HCT116 (cell line): ENCODE measurements around the gene TVP23A. TPM values are rescaled to one million over a fixed set of nuclear protein-coding genes. Genes with fewer than 3 reads are reported as not detected.
A peak's percentile ranks its signal among the peaks of the same experiment; 100 is the strongest.

ENCODE experiments used
- ATAC-seq: fragments of 200-7000 bp; cut with Tn5 transposase; 2 replicates; pipeline ENCODE4 v1.9.1; 2020; ENCODE audit warnings: mild to moderate bottlenecking, moderate library complexity
- BruUV-seq: library from RNA; stranded (reverse); fragments of 400-500 nt; replicated peaks from 2 replicates; lab custom pipeline; 2021; lab: Mats Ljungman, UMichigan
- CTCF ChIA-PET: fragments of 300-600 bp; sonication (Branson Sonifier 250); formaldehyde crosslinking; loops from one replicate; lab custom pipeline; 2021; ENCODE audit warnings: antibody characterized with exemption; lab: Charles Lee
- POLR2A ChIA-PET: fragments of 300-600, 350-600 bp; sonication (Branson Sonifier 250); formaldehyde crosslinking; loops from one replicate; lab custom pipeline; 2021; ENCODE audit warnings: antibody characterized with exemption; lab: Charles Lee
- RAD21 ChIA-PET, 2 experiments: fragments of 300-600 bp; sonication (Branson Sonifier 250); formaldehyde crosslinking; loops; one replicate each; lab custom pipeline; 2023; ENCODE audit warnings: low total read pairs in 2 of 2; ENCODE audit not compliant: uncharacterized antibody in 2 of 2, unreplicated experiment in 2 of 2, low non-redundant PET in 1 of 2; lab: Charles Lee
- DNase-seq: peaks from one replicate; pipeline ENCODE4 v3.0.0-alpha.2; 2010; ENCODE audit warnings: low read depth, low spot score
- H2AFZ ChIP-seq: fragments of 200-600 bp; shearing (Covaris generic), sonication (generic); 2 replicates; pipeline ENCODE4 v1.6.1; 2017; ENCODE audit warnings: low read depth, mixed run types, mixed read lengths, antibody characterized with exemption, low read length; ENCODE audit not compliant: poor library complexity, severe bottlenecking
- H3K27ac ChIP-seq: 2 replicates; pipeline ENCODE4 v1.5.1; 2012; ENCODE audit warnings: low read depth, low read length
- H3K27me3 ChIP-seq: fragments of 200-600 bp; sonication (generic); 2 replicates; pipeline ENCODE4 v1.6.1; 2016; ENCODE audit warnings: mixed run types, low read length, mixed read lengths; ENCODE audit not compliant: insufficient read depth
- H3K36me3 ChIP-seq, 2 experiments: fragments of 200-500 bp in 1 of 2; fragments of 200-600 bp in 1 of 2; sonication (Bioruptor generic) in 1 of 2; sonication (generic) in 1 of 2; 2 replicates each; pipeline versions ENCODE4 v1.5.1 to v1.6.1; 2014 to 2016; ENCODE audit warnings: low read length in 2 of 2, inconsistent platforms in 1 of 2, mixed read lengths in 1 of 2, mixed run types in 1 of 2; ENCODE audit not compliant: insufficient read depth in 2 of 2, control insufficient read depth in 1 of 2
- H3K4me1 ChIP-seq, 2 experiments: fragments of 200-600 bp in 1 of 2; sonication (generic) in 1 of 2; 2 replicates each; pipeline versions ENCODE4 v1.5.1 to v1.6.1; 2012 to 2017; ENCODE audit warnings: low read length in 2 of 2, inconsistent platforms in 1 of 2, mild to moderate bottlenecking in 1 of 2, mixed read lengths in 1 of 2, mixed run types in 1 of 2, moderate library complexity in 1 of 2; ENCODE audit not compliant: insufficient read depth in 2 of 2, control insufficient read depth in 1 of 2
- H3K4me2 ChIP-seq: fragments of 200-600 bp; sonication (generic); 2 replicates; pipeline ENCODE4 v1.6.1; 2017; ENCODE audit warnings: mixed run types, low read length, mixed read lengths
- H3K4me3 ChIP-seq, 2 experiments: fragments of 200-600 bp in 1 of 2; sonication (generic) in 1 of 2; replicated peaks in 1 of 2; 2 replicates each; pipeline ENCODE4 v1.5.1; 2011 to 2016; ENCODE audit warnings: low read length in 2 of 2, control low read depth in 1 of 2, low read depth in 1 of 2, mild to moderate bottlenecking in 1 of 2, mixed read lengths in 1 of 2, mixed run types in 1 of 2
- H3K79me2 ChIP-seq: fragments of 200-600 bp; sonication (generic); 2 replicates; pipeline ENCODE4 v1.6.1; 2017; ENCODE audit warnings: mild to moderate bottlenecking, mixed run types, low read length, moderate library complexity, mixed read lengths; ENCODE audit not compliant: insufficient read depth
- H3K9ac ChIP-seq: fragments of 200-600 bp; sonication (generic); 2 replicates; pipeline ENCODE4 v1.6.1; 2016; ENCODE audit warnings: low read length, mixed read lengths
- H3K9me2 ChIP-seq: fragments of 200-600 bp; sonication (generic), shearing (Covaris generic); 2 replicates; pipeline ENCODE4 v1.6.1; 2017; ENCODE audit warnings: mixed run types, mild to moderate bottlenecking, moderate library complexity; ENCODE audit not compliant: insufficient read depth
- H3K9me3 ChIP-seq, 2 experiments: fragments of 200-500 bp in 1 of 2; fragments of 200-600 bp in 1 of 2; sonication (Bioruptor generic) in 1 of 2; sonication (generic) in 1 of 2; 2 replicates each; pipeline ENCODE4 v1.6.1; 2014 to 2017; ENCODE audit warnings: low read length in 2 of 2, mixed read lengths in 2 of 2, inconsistent platforms in 1 of 2, low read depth in 1 of 2, mild to moderate bottlenecking in 1 of 2, mixed run types in 1 of 2, moderate library complexity in 1 of 2; ENCODE audit not compliant: control insufficient read depth in 1 of 2, insufficient read depth in 1 of 2
- H4K20me1 ChIP-seq: fragments of 200-600 bp; sonication (generic), shearing (Covaris generic); 2 replicates; pipeline ENCODE4 v1.6.1; 2017; ENCODE audit warnings: mixed run types, mild to moderate bottlenecking, moderate library complexity; ENCODE audit not compliant: insufficient read depth
- CBX3 ChIP-seq: IDR thresholded peaks from 2 replicates; pipeline ENCODE4 v1.6.1; 2012; ENCODE audit warnings: low read depth
- CEBPB ChIP-seq: IDR thresholded peaks from 2 replicates; pipeline ENCODE4 v1.6.1; 2012; ENCODE audit warnings: low read depth
- EZH2 ChIP-seq: fragments of 200-600 bp; sonication (generic); IDR thresholded peaks from 2 replicates; pipeline ENCODE4 v1.6.1; 2017; ENCODE audit warnings: antibody characterized with exemption, mixed run types
- RAD21 ChIP-seq: IDR thresholded peaks from 2 replicates; pipeline ENCODE4 v1.6.1; 2012; ENCODE audit warnings: low read depth, mild to moderate bottlenecking
- SIN3A ChIP-seq: IDR thresholded peaks from 2 replicates; pipeline ENCODE4 v1.6.1; 2012; ENCODE audit warnings: low read depth
- SRF ChIP-seq: IDR thresholded peaks from 2 replicates; pipeline ENCODE4 v1.6.1; 2012; ENCODE audit warnings: low read depth
- TCF7L2 ChIP-seq: IDR thresholded peaks from 2 replicates; pipeline ENCODE4 v1.7.0; 2011; ENCODE audit warnings: borderline replicate concordance, inconsistent platforms; ENCODE audit not compliant: insufficient read depth, insufficient read length; ENCODE audit errors: extremely low read depth
- YY1 ChIP-seq: IDR thresholded peaks from 2 replicates; pipeline ENCODE4 v1.6.1; 2011; ENCODE audit warnings: low read length, low read depth, moderate library complexity, mild to moderate bottlenecking; ENCODE audit not compliant: insufficient replicate concordance; ENCODE audit errors: extremely low read depth
- ZFX ChIP-seq: fragments of 450-650 bp; IDR thresholded peaks from 2 replicates; pipeline ENCODE4 v1.6.1; 2017
- ZNF274 ChIP-seq: fragments of 200-500 bp; sonication (Bioruptor generic); IDR thresholded peaks from 2 replicates; pipeline ENCODE4 v1.6.1; 2014; ENCODE audit warnings: mild to moderate bottlenecking, low read depth, low read length, inconsistent platforms
- intact Hi-C: fragments of 100-400 bp; cut with micrococcal nuclease; formaldehyde crosslinking; loops from 2 replicates; pipeline ENCODE4 v1.10.0; 2022
- total RNA-seq: library from RNA; stranded (reverse); gene quantifications from one replicate; pipeline ENCODE4 v1.2.1, GENCODE V29; 2021; ENCODE audit not compliant: unreplicated experiment
- TF ChIP-seq, protein P1 (sequence below): IDR thresholded peaks from 2 replicates; pipeline ENCODE4 v1.6.1; 2012
- TF ChIP-seq, protein P2 (sequence below): IDR thresholded peaks from 2 replicates; pipeline ENCODE4 v1.6.1; 2012; ENCODE audit warnings: low read depth
- TF ChIP-seq, protein P3 (sequence below), 3 experiments: fragments of 200-600 bp in 1 of 3; sonication (generic) in 1 of 3; IDR thresholded peaks in 2 of 3; conservative IDR thresholded peaks in 1 of 3; 2 replicates each; pipeline ENCODE4 v1.5.1; 2012 to 2017; ENCODE audit warnings: low read depth in 2 of 3, low read length in 2 of 3, antibody characterized with exemption in 1 of 3, borderline replicate concordance in 1 of 3, control low read depth in 1 of 3, mild to moderate bottlenecking in 1 of 3, mixed read lengths in 1 of 3, mixed run types in 1 of 3, moderate library complexity in 1 of 3; ENCODE audit not compliant: insufficient read depth in 1 of 3

The TVP23A gene
- total RNA-seq, 1 experiment from 2014 or later = not detected

DNA sequence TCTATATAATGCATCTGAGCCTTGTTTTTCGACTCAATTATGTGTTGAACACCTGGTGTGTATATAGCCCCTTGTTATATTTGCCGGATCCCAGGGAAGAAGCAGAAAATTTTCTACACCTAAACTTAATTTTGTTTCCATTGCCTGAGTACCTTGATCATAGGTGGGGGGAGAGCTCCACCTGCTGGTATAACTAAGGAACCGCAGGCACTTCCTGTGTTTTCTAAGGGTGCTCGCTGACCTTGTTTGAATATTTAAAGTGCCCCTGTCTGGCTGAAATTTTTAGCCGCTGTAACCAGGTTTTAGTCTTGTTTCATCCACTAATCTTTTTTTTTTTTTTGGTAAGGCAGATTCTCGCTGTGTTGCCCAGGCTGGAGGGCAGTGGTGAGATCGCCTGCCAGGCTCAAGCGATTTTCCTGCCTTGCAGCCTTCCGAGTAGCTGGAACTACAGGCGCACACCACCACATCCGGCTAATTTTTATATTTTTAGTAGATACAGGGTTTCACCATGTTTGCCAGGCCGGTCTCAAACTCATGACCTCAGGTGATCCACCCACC, 81.4 kb downstream of the TVP23A start:
- peak overlapping the region; percentile 34; the same call in 1 of the 2 replicates for H3K27ac ChIP-seq
- no peaks in the 10 kb centered on the region for H3K9me2 ChIP-seq
- H3K9ac ChIP-seq = peak overlapping the region; percentile 16; the same call in 1 of the 2 replicates
- RAD21 ChIA-PET = interaction anchor here (0.7 to 1.2 kb wide), 4 partner anchors 170 to 222 kb away, joined by 3 to 7 read pairs (median 3); no protein-coding TSS in a partner anchor
- DNase-seq (peak; percentile 50), ATAC-seq (peak; percentile 54; the same call in 1 of the 2 replicates)
- TF ChIP-seq, protein P1, sequence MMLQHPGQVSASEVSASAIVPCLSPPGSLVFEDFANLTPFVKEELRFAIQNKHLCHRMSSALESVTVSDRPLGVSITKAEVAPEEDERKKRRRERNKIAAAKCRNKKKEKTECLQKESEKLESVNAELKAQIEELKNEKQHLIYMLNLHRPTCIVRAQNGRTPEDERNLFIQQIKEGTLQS = no peak
- TF ChIP-seq TCF7L2 (no peak), ZNF274 (no peak), RAD21 (peak; percentile 95), EZH2 (no peak), CBX3 (no peak), SRF (no peak), SIN3A (no peak), CEBPB (no peak), ZFX (no peak), YY1 (no peak)
- TF ChIP-seq, protein P2, sequence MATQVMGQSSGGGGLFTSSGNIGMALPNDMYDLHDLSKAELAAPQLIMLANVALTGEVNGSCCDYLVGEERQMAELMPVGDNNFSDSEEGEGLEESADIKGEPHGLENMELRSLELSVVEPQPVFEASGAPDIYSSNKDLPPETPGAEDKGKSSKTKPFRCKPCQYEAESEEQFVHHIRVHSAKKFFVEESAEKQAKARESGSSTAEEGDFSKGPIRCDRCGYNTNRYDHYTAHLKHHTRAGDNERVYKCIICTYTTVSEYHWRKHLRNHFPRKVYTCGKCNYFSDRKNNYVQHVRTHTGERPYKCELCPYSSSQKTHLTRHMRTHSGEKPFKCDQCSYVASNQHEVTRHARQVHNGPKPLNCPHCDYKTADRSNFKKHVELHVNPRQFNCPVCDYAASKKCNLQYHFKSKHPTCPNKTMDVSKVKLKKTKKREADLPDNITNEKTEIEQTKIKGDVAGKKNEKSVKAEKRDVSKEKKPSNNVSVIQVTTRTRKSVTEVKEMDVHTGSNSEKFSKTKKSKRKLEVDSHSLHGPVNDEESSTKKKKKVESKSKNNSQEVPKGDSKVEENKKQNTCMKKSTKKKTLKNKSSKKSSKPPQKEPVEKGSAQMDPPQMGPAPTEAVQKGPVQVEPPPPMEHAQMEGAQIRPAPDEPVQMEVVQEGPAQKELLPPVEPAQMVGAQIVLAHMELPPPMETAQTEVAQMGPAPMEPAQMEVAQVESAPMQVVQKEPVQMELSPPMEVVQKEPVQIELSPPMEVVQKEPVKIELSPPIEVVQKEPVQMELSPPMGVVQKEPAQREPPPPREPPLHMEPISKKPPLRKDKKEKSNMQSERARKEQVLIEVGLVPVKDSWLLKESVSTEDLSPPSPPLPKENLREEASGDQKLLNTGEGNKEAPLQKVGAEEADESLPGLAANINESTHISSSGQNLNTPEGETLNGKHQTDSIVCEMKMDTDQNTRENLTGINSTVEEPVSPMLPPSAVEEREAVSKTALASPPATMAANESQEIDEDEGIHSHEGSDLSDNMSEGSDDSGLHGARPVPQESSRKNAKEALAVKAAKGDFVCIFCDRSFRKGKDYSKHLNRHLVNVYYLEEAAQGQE = no peak
- TF ChIP-seq, protein P3, sequence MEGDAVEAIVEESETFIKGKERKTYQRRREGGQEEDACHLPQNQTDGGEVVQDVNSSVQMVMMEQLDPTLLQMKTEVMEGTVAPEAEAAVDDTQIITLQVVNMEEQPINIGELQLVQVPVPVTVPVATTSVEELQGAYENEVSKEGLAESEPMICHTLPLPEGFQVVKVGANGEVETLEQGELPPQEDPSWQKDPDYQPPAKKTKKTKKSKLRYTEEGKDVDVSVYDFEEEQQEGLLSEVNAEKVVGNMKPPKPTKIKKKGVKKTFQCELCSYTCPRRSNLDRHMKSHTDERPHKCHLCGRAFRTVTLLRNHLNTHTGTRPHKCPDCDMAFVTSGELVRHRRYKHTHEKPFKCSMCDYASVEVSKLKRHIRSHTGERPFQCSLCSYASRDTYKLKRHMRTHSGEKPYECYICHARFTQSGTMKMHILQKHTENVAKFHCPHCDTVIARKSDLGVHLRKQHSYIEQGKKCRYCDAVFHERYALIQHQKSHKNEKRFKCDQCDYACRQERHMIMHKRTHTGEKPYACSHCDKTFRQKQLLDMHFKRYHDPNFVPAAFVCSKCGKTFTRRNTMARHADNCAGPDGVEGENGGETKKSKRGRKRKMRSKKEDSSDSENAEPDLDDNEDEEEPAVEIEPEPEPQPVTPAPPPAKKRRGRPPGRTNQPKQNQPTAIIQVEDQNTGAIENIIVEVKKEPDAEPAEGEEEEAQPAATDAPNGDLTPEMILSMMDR (IDR thresholded peaks at IDR 0.05 in 2 of 3, conservative IDR thresholded peaks at IDR 0.05 in 1 of 3; ENCODE audit: borderline replicate concordance in 1 of 3, insufficient read depth in 1 of 3, low read depth in 2 of 3, low read length in 2 of 3) = peak; percentile 86 to 95 (median 94)
- H3K4me2 ChIP-seq = peak overlapping the region; percentile 41; the same call in 1 of the 2 replicates
- POLR2A ChIA-PET = interaction anchor here (0.7 kb wide), 1 partner anchor 222 kb away, joined by 4 read pairs; no protein-coding TSS in a partner anchor
- no TSS peak for BruUV-seq
- intact Hi-C loops = loop anchor here (1.0 to 10.0 kb wide), 7 partner anchors 68 to 1592 kb away; partner anchors contain the start of gene EMP2
- H4K20me1 ChIP-seq = no peaks in the 10 kb centered on the region
- no peaks in the 10 kb centered on the region for H3K36me3 ChIP-seq
- H3K79me2 ChIP-seq = no peaks in the 10 kb centered on the region
- no peaks in the 10 kb centered on the region for H3K9me3 ChIP-seq
- no peaks in the 10 kb centered on the region for H3K27me3 ChIP-seq
- H3K4me1 ChIP-seq = peaks cover 22 to 36% of the 10 kb centered on the region in 2 experiments
- CTCF ChIA-PET = interaction anchor here (0.6 to 4.6 kb wide), 11 partner anchors 157 to 1892 kb away, joined by 3 to 69 read pairs (median 4); partner anchors contain the start of gene EMP2
- no peak overlapping the region for H3K4me3 ChIP-seq
- H2AFZ ChIP-seq = peak overlapping the region; percentile 60
